ENCODE data around the gene BCL11B.

The BCL11B gene

DNA sequence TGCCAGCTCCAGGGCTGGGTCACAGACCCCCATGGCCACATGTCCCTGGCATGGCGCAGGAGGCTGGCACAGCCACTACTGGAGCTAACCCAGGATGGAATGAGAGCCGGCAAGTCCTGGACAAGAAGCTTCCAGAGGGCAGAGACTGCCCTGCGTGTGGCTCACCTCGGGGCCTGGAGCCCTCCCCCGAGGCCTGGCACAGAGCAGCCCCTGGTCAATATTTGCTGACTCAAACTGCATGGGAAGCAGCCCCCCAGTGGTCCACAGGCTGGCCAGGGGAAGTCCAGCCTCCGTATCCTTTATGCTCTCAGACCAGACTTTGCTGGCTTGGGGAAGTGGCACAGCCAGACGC is 71.4 kb downstream of the BCL11B start:
- no peak for TF ChIP-seq CTCF (IDR thresholded peaks at IDR 0.05)

DNA sequence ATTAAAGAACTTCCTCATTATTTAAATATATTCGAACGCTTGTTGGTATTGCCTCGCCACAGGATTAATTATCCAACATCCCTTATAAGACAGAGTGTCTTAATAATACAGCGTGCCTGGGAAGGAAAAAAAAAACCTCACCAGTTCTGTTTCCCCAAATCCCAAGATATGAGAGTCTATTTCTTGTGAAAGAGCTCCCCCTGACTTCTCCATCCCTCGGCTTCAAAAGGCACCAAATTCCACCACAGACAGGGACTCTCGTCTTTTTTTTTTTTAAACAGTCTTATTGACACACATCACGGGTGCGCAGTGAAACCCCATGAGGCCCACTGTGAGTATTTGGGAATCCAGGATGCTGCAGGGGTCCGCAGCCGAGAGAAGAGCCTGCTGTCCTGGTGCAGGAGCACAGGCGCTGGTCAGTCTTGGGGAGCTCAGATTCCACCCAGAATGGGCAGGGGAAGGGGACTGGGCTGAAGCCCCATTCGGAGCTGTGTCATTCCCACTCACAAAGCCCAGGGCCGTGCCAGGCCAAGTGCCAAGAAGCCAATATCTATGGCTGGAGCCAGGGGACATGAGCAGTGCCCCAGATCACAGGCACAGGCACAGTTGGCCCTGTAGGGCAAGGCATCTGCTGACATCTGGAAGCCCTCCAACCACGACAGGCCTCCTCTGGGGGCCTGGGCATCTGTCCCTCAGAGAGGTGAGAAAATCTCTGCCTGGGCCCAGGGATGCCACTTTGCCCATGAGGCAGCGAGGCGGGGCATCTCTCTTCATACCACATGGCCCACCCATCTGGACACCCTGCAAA is 71.9 kb downstream of the BCL11B start:
- peak; percentile 13; the same call in 1 of the 2 replicates for TF ChIP-seq CTCF (IDR thresholded peaks at IDR 0.05)

DNA sequence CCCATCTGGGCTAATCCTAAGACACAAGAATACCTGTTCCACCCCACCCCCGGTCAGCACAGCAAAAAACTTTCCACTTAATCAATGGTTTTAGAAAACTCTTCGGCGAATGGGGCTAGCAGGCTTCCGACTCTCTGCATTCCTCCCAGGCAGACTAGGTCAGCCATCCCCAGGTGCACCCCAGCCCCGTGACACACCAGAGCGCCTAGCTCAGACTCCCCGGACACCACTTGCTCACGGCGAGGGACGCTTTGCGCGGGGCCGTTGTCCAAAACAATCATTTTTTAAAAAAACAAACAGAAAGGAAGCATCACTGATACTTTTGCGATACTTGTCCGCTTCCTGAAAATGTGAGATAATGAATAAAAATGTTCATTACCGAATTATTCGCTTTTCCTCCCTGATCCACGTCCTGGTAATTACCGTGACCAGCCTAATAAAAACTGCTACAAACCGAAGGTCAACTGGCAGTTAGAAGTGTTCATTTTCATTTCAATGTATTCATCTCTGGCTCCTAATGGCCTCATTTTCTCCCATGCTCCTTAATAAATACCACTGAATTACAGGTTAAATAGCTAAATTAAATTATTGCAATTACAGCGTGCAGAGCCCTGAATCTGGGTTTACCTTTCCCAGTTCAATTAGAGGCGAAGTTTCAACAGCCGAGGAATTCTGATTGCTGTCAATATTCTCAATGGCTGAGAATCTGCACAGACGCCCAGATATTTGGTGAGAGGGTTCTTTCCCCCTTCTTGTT is 73.1 kb downstream of the BCL11B start:
- no peak for TF ChIP-seq CTCF (IDR thresholded peaks at IDR 0.05)

- no peak for TF ChIP-seq CTCF (IDR thresholded peaks at IDR 0.05)
Measured at GRCh38 chr14:99196310-99196650, 75.7 kb downstream of the BCL11B start.

DNA sequence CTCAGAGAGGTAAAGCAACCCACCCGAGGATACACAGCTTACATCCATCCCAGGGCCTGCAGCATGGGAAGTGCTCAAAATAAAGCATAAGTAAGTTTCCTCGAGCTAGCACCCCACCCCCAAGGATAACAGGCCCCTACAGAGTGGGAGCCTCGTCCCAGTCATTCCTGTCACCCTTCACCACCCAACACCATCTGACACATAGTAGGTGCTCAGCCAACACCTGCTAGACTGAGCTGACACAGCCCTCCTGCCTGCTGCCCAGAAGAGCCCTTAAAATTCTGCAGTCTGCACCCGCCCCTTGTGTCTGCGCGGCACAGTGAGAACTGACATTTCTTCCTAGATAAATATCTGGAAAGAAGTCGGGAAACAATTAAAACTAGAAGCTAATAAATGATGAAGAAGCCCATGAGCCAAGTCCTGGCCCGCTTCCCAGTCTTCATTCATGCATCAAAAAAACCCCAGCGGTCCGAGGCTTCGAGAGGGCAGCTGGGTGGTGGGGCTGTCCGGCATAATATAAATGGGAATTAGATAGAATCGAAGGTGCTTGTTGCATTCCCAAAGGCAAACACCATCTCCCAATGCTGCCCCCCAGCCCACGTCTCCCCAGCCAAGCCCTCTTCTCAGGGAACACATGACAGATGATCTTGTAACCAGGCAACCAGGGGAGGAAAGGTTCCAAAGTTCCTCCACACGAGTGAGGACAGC is 76.2 kb downstream of the BCL11B start:
- no peak for TF ChIP-seq CTCF (IDR thresholded peaks at IDR 0.05)

DNA sequence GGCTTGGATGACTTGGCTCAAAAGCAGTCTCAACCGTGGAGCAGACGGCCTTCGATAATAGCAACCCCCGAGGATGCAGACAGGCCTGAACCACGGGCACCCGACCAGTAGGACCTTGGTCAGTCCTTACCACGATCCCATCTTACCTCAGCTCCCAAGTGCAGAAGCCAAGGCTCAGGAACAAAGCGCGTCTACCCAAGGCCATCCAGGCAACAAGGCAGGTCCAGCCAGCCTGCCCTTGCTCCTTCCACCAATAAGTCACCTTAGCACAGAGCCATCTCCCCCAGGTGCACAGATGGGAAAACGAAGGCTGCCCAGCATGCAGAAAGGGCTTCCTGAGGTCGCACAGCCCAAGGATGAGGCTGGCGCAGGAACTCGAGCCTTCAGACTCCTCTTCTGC is 77.3 kb downstream of the BCL11B start:
- no peak for TF ChIP-seq CTCF (IDR thresholded peaks at IDR 0.05)

DNA sequence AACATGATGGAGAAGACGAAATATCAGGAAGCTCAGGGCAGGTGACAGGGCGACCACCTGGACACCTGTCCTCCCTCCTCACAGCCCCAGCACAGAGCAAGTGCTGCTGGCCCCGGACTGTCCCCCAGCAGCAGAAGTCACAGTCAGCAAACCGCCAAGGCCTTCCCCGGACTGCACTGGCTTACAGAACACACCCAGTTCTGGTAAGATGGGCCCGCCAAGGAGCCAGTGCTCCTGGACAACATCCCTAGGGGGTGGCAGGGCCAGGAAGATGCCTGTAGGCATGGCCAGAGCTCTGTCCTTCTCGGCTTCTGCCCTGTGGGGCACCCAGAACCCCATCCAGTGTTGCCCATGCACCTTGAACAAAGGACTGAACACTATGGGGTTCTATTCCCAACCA is 77.9 kb downstream of the BCL11B start:
- TF ChIP-seq CTCF (IDR thresholded peaks at IDR 0.05), result no peak

Measured in LNCAP (cell line).